Neural cell (in vitro differentiated cells): Measurements from ENCODE around the gene MAST4. TPM values are rescaled to one million over a fixed set of nuclear protein-coding genes. Genes with fewer than 3 reads are reported as not detected.

Experiments
- H2AFZ ChIP-seq: fragments of 200-600, 300-800 bp; sonication (generic), shearing (Covaris generic); 2 replicates; pipeline ENCODE4 v1.6.0; 2014; ENCODE audit warnings: low read depth, mild to moderate bottlenecking, antibody characterized with exemption, low read length, moderate library complexity
- H3F3A ChIP-seq: fragments of 200-600 bp; shearing (Covaris generic); 2 replicates; pipeline ENCODE4 v1.6.1; 2016; ENCODE audit warnings: mild to moderate bottlenecking, moderate library complexity, mixed read lengths, antibody characterized with exemption, low read length; ENCODE audit not compliant: insufficient read depth, poor library complexity, severe bottlenecking
- H3K27ac ChIP-seq: fragments of 200-600, 300-800 bp; sonication (generic), shearing (Covaris generic); 2 replicates; pipeline ENCODE4 v1.5.1; 2014; ENCODE audit warnings: mild to moderate bottlenecking, low read length, moderate library complexity
- H3K27me3 ChIP-seq: fragments of 300-800, 200-600 bp; sonication (generic), shearing (Covaris generic); 2 replicates; pipeline ENCODE4 v1.6.0; 2014; ENCODE audit warnings: mild to moderate bottlenecking, low read depth, low read length, moderate library complexity; ENCODE audit not compliant: insufficient read depth
- H3K36me3 ChIP-seq: fragments of 300-800, 200-600 bp; sonication (generic), shearing (Covaris generic); 2 replicates; pipeline ENCODE4 v1.5.1; 2014; ENCODE audit warnings: mild to moderate bottlenecking, antibody characterized with exemption, low read length, moderate library complexity; ENCODE audit not compliant: insufficient read depth
- H3K4me2 ChIP-seq: fragments of 300-800, 200-600 bp; sonication (generic), shearing (Covaris generic); 2 replicates; pipeline ENCODE4 v1.6.0; 2014; ENCODE audit warnings: mild to moderate bottlenecking, low read length
- H3K4me3 ChIP-seq: fragments of 300-800, 200-600 bp; sonication (generic), shearing (Covaris generic); 2 replicates; pipeline ENCODE4 v1.5.1; 2014; ENCODE audit warnings: mild to moderate bottlenecking, low read length, moderate library complexity
- H3K79me2 ChIP-seq: fragments of 200-600 bp; shearing (Covaris generic); replicated peaks from 2 replicates; pipeline ENCODE4 v1.6.0; 2014; ENCODE audit warnings: mild to moderate bottlenecking, low read length, moderate library complexity; ENCODE audit not compliant: insufficient read depth
- H3K9ac ChIP-seq: fragments of 300-800, 200-600 bp; sonication (generic), shearing (Covaris generic); 2 replicates; pipeline ENCODE4 v1.6.1; 2016; ENCODE audit warnings: mild to moderate bottlenecking, low read length, mixed read lengths
- H3K9me2 ChIP-seq: fragments of 200-600 bp; shearing (Covaris generic); 2 replicates; pipeline ENCODE4 v1.6.1; 2016; ENCODE audit warnings: mild to moderate bottlenecking, low read length, mixed read lengths; ENCODE audit not compliant: insufficient read depth
- H3K9me3 ChIP-seq: fragments of 200-600, 300-800 bp; sonication (generic), shearing (Covaris generic); 2 replicates; pipeline ENCODE4 v1.6.1; 2016; ENCODE audit warnings: mild to moderate bottlenecking, mixed run types, low read length, moderate library complexity, mixed read lengths
- H4K20me1 ChIP-seq: fragments of 200-600 bp; shearing (Covaris generic); 2 replicates; pipeline ENCODE4 v1.6.1; 2016; ENCODE audit warnings: mild to moderate bottlenecking, mixed run types; ENCODE audit not compliant: insufficient read depth
- EP300 ChIP-seq: fragments of 450-650 bp; conservative IDR thresholded peaks from 2 replicates; pipeline ENCODE4 v1.6.1; 2014; ENCODE audit warnings: antibody characterized with exemption, mild to moderate bottlenecking, moderate library complexity; ENCODE audit not compliant: poor library complexity, severe bottlenecking
- MXI1 ChIP-seq: fragments of 450-650 bp; conservative IDR thresholded peaks from 2 replicates; pipeline ENCODE4 v1.6.1; 2014; ENCODE audit warnings: antibody characterized with exemption, mild to moderate bottlenecking; ENCODE audit not compliant: poor library complexity, severe bottlenecking
- POLR2AphosphoS5 ChIP-seq: IDR thresholded peaks from 2 replicates; pipeline ENCODE4 v1.6.1; 2012
- RAD21 ChIP-seq: fragments of 450-650 bp; conservative IDR thresholded peaks from 2 replicates; pipeline ENCODE4 v1.6.1; 2014; ENCODE audit warnings: antibody characterized with exemption, mild to moderate bottlenecking, moderate library complexity
- SMC3 ChIP-seq: fragments of 450-650 bp; conservative IDR thresholded peaks from 2 replicates; pipeline ENCODE4 v1.6.1; 2014; ENCODE audit warnings: antibody characterized with exemption, mild to moderate bottlenecking, moderate library complexity; ENCODE audit not compliant: poor library complexity
- TAF1 ChIP-seq: IDR thresholded peaks from 2 replicates; pipeline ENCODE4 v1.6.1; 2012; ENCODE audit warnings: low read depth
- polyA plus RNA-seq: library from polyadenylated mRNA; depleted of rRNA; stranded (reverse); fragments of >200 nt; gene quantifications from 2 replicates; pipeline ENCODE4 v1.2.3, GENCODE V29; 2014
- TF ChIP-seq, protein P1 (sequence below): IDR thresholded peaks from 2 replicates; pipeline ENCODE4 v1.6.1; 2012; ENCODE audit warnings: borderline replicate concordance
- TF ChIP-seq, protein P2 (sequence below): fragments of 450-650 bp; IDR thresholded peaks from 2 replicates; pipeline ENCODE4 v1.5.1; 2014; ENCODE audit warnings: antibody characterized with exemption, mild to moderate bottlenecking, moderate library complexity; ENCODE audit not compliant: poor library complexity, severe bottlenecking

Gene MAST4
- polyA plus RNA-seq, 1 donor from 2014 or later = 2.3 TPM

DNA sequence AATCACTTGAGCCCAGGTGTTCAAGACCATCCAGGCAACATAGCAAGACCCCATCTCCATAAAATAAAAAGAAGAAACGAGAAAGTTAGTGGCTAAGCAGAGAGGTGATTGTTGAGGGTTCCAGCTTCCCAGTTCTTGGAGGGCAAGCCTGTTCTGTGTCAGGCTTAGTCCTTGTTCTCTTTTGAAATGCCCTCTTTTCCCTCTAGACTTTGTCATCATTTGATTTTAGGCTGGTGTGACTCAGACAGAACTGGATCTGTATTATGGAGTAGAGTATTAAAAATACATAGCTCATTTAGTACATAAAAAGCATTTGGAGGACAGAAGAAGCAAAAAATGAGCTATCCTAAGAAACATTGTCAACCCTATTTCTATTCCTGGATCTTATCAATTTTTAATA is 441.0 kb downstream of the MAST4 start:
- Histone ChIP-seq H3F3A (no peaks in the 10 kb centered on the region), H3K79me2 (no peaks in the 10 kb centered on the region), H3K27me3 (no peaks in the 10 kb centered on the region), H4K20me1 (no peaks in the 10 kb centered on the region), H3K4me2 (no peak overlapping the region), H3K36me3 (no peaks in the 10 kb centered on the region), H3K9me2 (no peaks in the 10 kb centered on the region), H2AFZ (no peak overlapping the region), H3K9ac (no peak overlapping the region), H3K4me3 (no peak overlapping the region), H3K27ac (no peak overlapping the region), H3K9me3 (no peaks in the 10 kb centered on the region)
- TF ChIP-seq TAF1 = no peak
- TF ChIP-seq EP300 = no peak

DNA sequence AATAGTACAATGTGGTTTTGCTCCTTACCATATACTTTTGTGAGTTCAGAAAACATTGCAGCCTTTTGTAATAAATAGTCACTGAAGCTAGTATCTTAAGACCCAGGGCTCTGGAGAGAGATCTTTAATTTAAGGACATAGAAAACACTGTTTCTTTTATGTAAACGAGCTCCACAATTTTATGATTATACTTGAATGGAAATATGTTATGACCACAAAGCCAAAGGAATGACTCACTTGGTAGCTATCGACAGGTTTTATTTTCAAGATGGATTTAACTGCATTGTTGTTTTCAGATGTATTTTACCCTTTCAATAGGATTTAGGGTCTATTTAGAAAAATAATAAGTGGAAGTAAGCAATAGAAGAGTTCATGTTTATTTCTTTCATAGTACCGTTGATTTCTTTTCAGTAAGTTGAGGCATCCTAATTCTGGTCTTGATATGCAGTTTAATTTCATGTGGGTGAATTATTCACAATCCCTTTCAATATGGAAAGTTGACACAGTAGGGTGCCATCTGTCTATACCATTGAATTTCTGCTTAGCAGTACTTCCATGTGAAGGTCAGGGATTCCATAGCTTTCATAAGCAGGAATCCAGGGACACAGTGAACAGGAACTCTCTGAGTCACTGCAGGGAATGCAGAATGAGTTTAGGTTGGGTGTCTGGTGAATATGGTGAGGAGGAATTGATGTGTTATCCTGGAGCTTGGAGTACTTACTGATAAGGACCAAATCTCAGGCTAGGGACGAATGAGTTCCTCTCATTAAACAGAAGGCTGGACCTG is 442.8 kb downstream of the MAST4 start:
- TF ChIP-seq POLR2AphosphoS5 (no peak), TAF1 (no peak), MXI1 (no peak), SMC3 (no peak), RAD21 (no peak)
- TF ChIP-seq, protein P1, sequence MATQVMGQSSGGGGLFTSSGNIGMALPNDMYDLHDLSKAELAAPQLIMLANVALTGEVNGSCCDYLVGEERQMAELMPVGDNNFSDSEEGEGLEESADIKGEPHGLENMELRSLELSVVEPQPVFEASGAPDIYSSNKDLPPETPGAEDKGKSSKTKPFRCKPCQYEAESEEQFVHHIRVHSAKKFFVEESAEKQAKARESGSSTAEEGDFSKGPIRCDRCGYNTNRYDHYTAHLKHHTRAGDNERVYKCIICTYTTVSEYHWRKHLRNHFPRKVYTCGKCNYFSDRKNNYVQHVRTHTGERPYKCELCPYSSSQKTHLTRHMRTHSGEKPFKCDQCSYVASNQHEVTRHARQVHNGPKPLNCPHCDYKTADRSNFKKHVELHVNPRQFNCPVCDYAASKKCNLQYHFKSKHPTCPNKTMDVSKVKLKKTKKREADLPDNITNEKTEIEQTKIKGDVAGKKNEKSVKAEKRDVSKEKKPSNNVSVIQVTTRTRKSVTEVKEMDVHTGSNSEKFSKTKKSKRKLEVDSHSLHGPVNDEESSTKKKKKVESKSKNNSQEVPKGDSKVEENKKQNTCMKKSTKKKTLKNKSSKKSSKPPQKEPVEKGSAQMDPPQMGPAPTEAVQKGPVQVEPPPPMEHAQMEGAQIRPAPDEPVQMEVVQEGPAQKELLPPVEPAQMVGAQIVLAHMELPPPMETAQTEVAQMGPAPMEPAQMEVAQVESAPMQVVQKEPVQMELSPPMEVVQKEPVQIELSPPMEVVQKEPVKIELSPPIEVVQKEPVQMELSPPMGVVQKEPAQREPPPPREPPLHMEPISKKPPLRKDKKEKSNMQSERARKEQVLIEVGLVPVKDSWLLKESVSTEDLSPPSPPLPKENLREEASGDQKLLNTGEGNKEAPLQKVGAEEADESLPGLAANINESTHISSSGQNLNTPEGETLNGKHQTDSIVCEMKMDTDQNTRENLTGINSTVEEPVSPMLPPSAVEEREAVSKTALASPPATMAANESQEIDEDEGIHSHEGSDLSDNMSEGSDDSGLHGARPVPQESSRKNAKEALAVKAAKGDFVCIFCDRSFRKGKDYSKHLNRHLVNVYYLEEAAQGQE = no peak
- TF ChIP-seq, protein P2, sequence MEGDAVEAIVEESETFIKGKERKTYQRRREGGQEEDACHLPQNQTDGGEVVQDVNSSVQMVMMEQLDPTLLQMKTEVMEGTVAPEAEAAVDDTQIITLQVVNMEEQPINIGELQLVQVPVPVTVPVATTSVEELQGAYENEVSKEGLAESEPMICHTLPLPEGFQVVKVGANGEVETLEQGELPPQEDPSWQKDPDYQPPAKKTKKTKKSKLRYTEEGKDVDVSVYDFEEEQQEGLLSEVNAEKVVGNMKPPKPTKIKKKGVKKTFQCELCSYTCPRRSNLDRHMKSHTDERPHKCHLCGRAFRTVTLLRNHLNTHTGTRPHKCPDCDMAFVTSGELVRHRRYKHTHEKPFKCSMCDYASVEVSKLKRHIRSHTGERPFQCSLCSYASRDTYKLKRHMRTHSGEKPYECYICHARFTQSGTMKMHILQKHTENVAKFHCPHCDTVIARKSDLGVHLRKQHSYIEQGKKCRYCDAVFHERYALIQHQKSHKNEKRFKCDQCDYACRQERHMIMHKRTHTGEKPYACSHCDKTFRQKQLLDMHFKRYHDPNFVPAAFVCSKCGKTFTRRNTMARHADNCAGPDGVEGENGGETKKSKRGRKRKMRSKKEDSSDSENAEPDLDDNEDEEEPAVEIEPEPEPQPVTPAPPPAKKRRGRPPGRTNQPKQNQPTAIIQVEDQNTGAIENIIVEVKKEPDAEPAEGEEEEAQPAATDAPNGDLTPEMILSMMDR = no peak
- no peaks in the 10 kb centered on the region for H3K36me3 ChIP-seq
- no peak overlapping the region for H3K4me2 ChIP-seq
- H3K9ac ChIP-seq = no peak overlapping the region
- no peaks in the 10 kb centered on the region for H3K79me2 ChIP-seq
- H2AFZ ChIP-seq = no peak overlapping the region
- H3K9me3 ChIP-seq = no peaks in the 10 kb centered on the region
- no peaks in the 10 kb centered on the region for H3K9me2 ChIP-seq
- H3F3A ChIP-seq = no peaks in the 10 kb centered on the region
- no peak overlapping the region for H3K4me3 ChIP-seq
- no peaks in the 10 kb centered on the region for H3K27me3 ChIP-seq
- no peak overlapping the region for H3K27ac ChIP-seq
- H4K20me1 ChIP-seq = no peaks in the 10 kb centered on the region
